Tibial nerve (tissue), 3 donors: ENCODE data around the gene PRKCSH.

Experiments used
- EP300 ChIP-seq, 2 donors: sonication (generic); formaldehyde crosslinking; IDR thresholded peaks; one replicate each; pipeline ENCODE4 v1.6.1; 2017; ENCODE audit warnings: antibody characterized with exemption in 2 of 2, mild to moderate bottlenecking in 1 of 2
- POLR2A ChIP-seq, 2 donors: fragments of 450-650 bp; IDR thresholded peaks; one replicate each; pipeline ENCODE4 v1.6.1; 2017; ENCODE audit warnings: antibody characterized with exemption in 2 of 2, mild to moderate bottlenecking in 2 of 2, moderate library complexity in 2 of 2

GRCh38 chr19:11414544-11414943, 20.9 kb upstream of the PRKCSH start:
- TF ChIP-seq POLR2A (IDR thresholded peaks at IDR 0.05) (no peak), EP300 (IDR thresholded peaks at IDR 0.05) (no peak)
